NCI-H526 treated with DMSO at 0.1 percent for 48 hours (cell line): ENCODE measurements around the gene COL4A5.
A peak's percentile ranks its signal among the peaks of the same experiment; 100 is the strongest.
"Not testable (repeated sequence)": the region's sequence is repeated elsewhere in the genome, so short reads cannot be mapped to it uniquely, and the experiment has no call there.

ENCODE experiments used
- DNase-seq: peaks from one replicate; lab custom pipeline; 2025; lab: John Stamatoyannopoulos, UW

The COL4A5 gene

DNA sequence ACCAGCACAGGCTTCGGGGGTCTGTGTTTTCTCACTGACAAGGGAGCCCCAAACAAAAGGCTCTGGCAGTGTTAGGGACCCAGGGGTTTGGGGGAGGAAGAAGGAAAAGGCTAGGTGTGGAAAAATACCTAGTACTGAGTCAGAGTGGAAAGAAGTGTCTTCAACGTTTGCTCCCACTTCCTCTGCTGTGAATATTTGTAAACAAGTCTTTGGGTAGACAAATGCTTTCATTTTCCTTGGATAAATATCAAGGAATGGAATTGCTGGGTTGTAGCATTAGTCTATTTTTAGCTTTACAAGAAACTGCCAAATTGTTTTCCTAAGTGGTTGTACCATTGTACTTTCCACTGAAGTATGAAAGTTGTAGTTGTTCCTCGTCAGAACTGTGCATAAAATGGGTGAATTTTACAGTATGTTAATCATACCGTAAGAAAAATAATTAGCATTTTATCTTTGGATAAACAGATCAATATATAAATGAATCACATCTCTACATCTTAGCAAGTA, 17.4 kb downstream of the COL4A5 start:
- DNase-seq: no peak

DNA sequence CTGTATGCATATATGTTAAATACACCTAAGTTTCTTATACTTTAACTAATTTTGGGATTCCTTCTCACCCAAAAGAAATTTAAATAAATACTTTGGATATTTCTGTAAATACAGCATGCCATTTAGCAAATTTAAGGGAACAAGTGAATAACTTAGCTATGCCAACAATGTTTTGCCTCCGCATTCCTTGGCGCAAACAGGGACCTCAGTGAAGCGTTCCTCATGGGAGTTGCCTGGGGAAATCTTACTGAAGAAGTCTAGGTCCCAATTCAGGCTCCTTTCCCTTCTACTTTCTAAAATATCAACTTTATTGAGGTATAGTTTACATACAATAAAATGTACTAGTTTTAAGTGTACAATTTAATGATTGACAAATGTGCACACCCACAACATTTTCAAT, 25.0 kb downstream of the COL4A5 start:
- no peak for DNase-seq

- DNase-seq: no peak
Measured at GRCh38 chrX:108468486-108468885, 28.8 kb downstream of the COL4A5 start.

GRCh38 chrX:108473979-108474378, 34.3 kb downstream of the COL4A5 start:
- DNase-seq: no peak

GRCh38 chrX:108481528-108481927, 41.9 kb downstream of the COL4A5 start:
- DNase-seq: not testable (repeated sequence)

- DNase-seq: no peak
Measured at GRCh38 chrX:108484251-108484650, 44.6 kb downstream of the COL4A5 start.

DNA sequence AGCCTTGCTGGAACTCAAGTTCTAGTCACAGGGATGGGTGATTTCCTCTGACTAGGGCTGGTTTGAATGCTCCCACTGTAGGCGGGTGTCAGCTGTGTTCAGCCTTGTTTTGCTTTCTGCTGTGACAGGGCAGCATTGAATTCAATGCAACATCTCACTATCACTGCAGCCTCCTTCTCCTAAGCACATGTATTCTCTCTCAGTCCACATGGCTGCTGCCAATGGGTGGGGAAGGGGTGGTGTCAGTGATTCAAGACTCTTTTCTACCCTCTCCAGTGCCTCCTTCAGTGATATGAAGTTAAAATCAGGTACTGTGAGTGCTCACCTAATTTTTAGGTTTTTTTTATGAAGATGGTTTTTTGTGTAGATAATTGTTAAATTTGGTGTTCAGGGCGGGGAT, 46.3 kb downstream of the COL4A5 start:
- DNase-seq: no peak

DNA sequence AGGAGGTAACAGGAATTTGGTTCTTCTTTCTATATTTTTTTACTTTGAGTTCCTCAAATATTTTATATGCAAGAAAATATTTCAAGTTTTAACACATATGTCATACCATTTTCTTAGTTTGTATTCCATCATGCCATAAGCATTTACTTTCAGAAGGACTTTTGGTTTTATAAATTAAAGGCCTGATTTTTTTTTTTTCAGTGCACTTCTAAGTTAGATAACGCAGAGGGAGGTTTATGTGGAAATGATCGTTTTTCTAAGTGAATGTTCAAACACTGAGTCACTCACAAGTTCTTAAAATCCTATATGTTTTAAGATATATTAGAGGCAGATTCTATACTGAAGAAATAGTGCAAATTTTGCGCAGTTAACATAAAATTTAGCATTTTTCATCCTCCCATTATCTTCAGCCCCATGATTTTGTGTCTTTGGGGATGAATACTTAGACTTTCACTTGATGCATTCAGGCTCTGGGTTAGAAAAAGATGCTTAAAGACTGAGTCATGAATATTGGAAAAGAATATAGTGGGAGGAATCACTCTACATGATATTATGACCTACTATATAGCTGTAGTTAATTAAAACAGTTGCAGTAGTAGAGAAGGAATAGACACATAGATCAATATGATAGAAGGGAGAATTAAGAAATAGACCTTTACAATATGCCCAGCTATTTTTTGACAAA, 54.9 kb downstream of the COL4A5 start:
- DNase-seq: no peak

- DNase-seq: no peak
Measured at GRCh38 chrX:108511721-108512120, 72.1 kb downstream of the COL4A5 start.

DNA sequence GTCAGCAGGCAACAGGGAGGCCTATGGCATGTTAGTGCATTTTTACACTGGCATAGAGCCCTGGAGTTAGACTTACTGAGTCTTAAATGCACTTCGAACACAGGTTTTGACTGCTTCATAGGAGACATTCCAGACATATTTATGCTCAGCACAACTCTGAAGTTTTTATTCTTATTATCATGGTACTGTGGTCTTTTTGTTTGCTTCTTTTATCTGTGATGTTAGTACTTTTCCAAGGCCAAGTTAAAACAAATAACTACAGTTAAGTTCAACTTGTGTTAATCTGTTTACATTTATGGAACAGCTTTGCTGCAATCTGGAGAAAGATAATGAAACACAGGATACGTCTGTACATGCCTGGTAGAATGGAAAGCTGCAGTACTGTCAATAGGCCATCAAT, 76.5 kb downstream of the COL4A5 start:
- DNase-seq: no peak

GRCh38 chrX:108527724-108528123, 88.1 kb downstream of the COL4A5 start:
- DNase-seq: no peak

DNA sequence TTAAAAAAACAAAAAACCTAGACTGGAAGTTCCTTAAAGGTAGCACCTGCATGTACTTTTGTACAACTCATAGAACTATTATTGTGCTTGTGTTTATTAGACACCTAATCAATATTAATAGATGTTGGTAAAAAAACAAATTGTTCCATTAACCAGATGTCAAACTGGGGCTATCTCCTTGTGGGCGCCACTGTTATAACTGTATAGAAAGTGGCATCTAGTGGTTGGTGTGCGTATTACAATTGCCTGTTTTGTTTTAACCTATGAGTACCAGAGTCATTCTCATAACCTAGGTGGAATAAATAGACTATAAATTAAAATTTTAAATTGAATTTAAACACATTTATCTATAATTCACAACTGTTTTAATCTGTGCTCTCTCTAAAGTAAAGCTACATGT, 97.4 kb downstream of the COL4A5 start:
- peak; percentile 33 for DNase-seq

- DNase-seq: no peak
Measured at GRCh38 chrX:108541286-108541685, 101.6 kb downstream of the COL4A5 start.

GRCh38 chrX:108557580-108557979, 117.9 kb downstream of the COL4A5 start:
- DNase-seq: no peak

DNA sequence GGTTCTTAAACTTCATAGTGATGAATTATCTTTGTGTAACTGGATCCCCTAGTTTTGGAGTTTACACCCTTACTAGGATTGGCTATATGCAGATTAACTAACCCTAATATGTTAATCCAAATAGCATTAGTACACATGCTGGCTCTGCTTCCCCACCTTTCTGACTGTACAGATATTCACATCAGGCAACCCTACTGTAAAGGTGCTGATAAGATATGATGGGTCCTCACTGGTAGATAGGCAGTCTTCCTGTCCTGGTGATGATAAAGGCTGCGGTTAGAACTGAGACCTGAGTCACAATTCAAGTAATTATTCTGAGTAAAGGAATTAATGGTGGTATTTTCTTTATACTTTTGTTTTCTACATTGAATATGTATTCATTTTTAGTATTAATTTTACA, 118.6 kb downstream of the COL4A5 start:
- DNase-seq: no peak

GRCh38 chrX:108573136-108573535, 133.5 kb downstream of the COL4A5 start:
- no peak for DNase-seq

- no peak for DNase-seq
Measured at GRCh38 chrX:108582151-108582550, 142.5 kb downstream of the COL4A5 start.

GRCh38 chrX:108584617-108585211, 145.1 kb downstream of the COL4A5 start:
- DNase-seq: no peak

DNA sequence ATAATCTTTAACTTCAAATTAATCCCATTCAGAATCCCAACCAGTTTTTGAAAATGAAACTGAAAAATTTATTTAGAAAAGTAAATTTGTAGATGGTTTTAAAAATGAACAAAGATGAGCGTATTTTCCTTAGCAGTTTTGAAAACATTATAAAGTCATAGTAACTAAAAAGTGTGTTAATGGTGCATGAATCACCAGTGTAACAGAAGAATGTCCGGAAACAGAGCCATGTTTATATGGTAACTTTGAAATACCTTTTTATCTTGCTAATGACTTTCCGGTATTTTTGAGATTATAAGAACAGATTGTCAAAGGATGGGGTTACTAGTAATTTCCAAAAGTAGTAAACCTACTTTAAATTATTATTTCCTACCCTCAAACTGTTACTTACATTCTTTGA, 150.9 kb downstream of the COL4A5 start:
- no peak for DNase-seq

DNA sequence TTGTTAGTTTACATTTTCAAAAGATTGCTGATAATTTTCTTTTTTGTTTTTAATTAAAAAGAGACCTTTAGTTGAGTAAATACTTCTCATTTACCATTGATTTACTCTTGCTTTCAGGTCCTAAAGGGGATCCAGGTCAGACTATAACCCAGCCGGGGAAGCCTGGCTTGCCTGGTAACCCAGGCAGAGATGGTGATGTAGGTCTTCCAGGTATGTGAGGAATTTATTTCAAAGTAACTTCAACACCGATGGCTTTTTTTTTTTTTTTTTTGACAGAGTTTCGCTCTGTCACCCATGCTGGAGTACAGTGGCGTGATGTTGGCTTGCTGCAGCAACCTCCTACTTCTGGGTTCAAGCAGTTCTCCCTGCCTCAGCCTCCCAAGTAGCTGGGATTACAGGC, 161.6 kb downstream of the COL4A5 start:
- DNase-seq: no peak

DNA sequence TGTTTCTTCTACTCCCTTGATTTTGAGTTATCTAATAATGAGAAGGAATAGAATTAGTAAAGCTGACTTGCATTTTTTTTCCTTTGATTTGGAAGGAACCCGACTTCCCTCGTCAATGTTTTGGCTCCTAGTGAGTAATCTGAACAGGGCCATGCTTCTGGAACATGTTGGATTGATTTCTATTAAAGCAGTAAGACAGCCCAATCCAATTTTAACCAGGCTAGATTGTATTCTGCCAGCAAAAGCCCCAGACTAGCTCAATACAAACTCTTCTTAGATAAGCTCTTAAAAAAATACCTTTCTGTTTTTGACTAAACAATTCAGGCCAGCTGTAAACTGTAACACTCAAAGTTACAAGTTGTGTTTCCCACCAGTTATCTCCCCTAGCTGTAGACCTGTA, 170.5 kb downstream of the COL4A5 start:
- no peak for DNase-seq

DNA sequence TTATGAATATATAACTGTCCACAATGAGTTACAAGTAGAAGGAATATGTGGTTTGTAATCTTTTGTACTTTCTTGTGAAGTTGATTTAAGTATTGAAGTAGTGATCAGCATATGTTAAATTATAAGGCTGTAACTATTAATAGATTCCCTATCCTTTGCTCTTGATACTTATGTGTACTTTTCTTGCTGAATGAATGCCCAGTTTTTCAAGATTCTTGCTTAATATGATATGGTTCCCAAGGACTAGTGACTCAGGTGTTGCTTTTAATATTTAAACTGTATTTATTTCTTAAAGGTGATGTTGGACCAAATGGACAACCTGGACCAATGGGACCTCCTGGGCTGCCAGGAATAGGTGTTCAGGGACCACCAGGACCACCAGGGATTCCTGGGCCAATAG, 175.0 kb downstream of the COL4A5 start:
- DNase-seq: no peak

- no peak for DNase-seq
Measured at GRCh38 chrX:108640817-108641216, 201.2 kb downstream of the COL4A5 start.
